Pulmonary artery endothelial cell (primary cell): ENCODE measurements around the gene FUOM. TPM values are rescaled to one million over a fixed set of nuclear protein-coding genes. Genes with fewer than 3 reads are reported as not detected.

Experiments
- DNase-seq: peaks from one replicate; pipeline ENCODE4 v3.0.0-alpha.2; 2011; ENCODE audit warnings: low read depth, low spot score
- total RNA-seq: library from RNA; depleted of rRNA; stranded (reverse); fragments of >200 nt; gene quantifications from 2 replicates; pipeline ENCODE4 v1.2.3, GENCODE V29; 2014

Gene FUOM
- total RNA-seq = 9.3 and 32.9 TPM in 2 replicates

- DNase-seq = no peak
These were observed at the start of gene FUOM for GRCh38 chr10:133357285-133358161. TSS of gene FUOM (minus strand) at chr10:133358019. CDS start at chr10:133358007, 12 bp downstream.

GRCh38 chr10:133405844-133406527 is 48.2 kb upstream of the FUOM start:
- no peak for DNase-seq

GRCh38 chr10:133405272-133405671 is 47.5 kb upstream of the FUOM start:
- no peak for DNase-seq

GRCh38 chr10:133403784-133404183 is 46.0 kb upstream of the FUOM start:
- DNase-seq = no peak

GRCh38 chr10:133403359-133403758 is 45.5 kb upstream of the FUOM start:
- DNase-seq = no peak

GRCh38 chr10:133401981-133402725 is 44.3 kb upstream of the FUOM start:
- no peak for DNase-seq

- no peak for DNase-seq
These were observed 43.7 kb upstream of the FUOM start for GRCh38 chr10:133401500-133401899.

- no peak for DNase-seq
These were observed 43.0 kb upstream of the FUOM start for GRCh38 chr10:133400624-133401424.

- no peak for DNase-seq
These were observed 41.3 kb upstream of the FUOM start for GRCh38 chr10:133399123-133399601.

GRCh38 chr10:133397938-133398337 is 40.1 kb upstream of the FUOM start:
- DNase-seq = no peak

- DNase-seq = no peak
These were observed 38.3 kb upstream of the FUOM start for GRCh38 chr10:133396035-133396624.

GRCh38 chr10:133394801-133395221 is 37.0 kb upstream of the FUOM start:
- DNase-seq = no peak

- DNase-seq = peak; percentile 41
These were observed 36.3 kb upstream of the FUOM start, which contains the start of gene MTG1 for GRCh38 chr10:133394064-133394663. TSS of gene MTG1 (plus strand) at chr10:133394157. CDS start at chr10:133394221, 64 bp downstream.

- no peak for DNase-seq
These were observed 35.7 kb upstream of the FUOM start for GRCh38 chr10:133393401-133394063.

GRCh38 chr10:133391761-133392518 is 34.1 kb upstream of the FUOM start:
- no peak for DNase-seq

GRCh38 chr10:133391249-133391635 is 33.4 kb upstream of the FUOM start:
- no peak for DNase-seq

- no peak for DNase-seq
These were observed 32.9 kb upstream of the FUOM start for GRCh38 chr10:133390597-133391248.
